Testis (tissue), 2 donors: Measurements from ENCODE around the gene AGBL4.

ENCODE experiments used
- POLR2A ChIP-seq: fragments of 450-650 bp; IDR thresholded peaks from one replicate; pipeline ENCODE4 v1.6.1; 2017; ENCODE audit warnings: antibody characterized with exemption, mild to moderate bottlenecking, moderate library complexity
- TF ChIP-seq, protein P1 (sequence below), 3 experiments: fragments of 450-650 bp in 2 of 3; fragments of 200-600 bp in 1 of 3; sonication (generic) in 1 of 3; IDR thresholded peaks; one replicate each; pipeline ENCODE4 v1.5.1; 2016 to 2019; ENCODE audit warnings: antibody characterized with exemption in 3 of 3, mild to moderate bottlenecking in 2 of 3, moderate library complexity in 1 of 3

- TF ChIP-seq, protein P1, sequence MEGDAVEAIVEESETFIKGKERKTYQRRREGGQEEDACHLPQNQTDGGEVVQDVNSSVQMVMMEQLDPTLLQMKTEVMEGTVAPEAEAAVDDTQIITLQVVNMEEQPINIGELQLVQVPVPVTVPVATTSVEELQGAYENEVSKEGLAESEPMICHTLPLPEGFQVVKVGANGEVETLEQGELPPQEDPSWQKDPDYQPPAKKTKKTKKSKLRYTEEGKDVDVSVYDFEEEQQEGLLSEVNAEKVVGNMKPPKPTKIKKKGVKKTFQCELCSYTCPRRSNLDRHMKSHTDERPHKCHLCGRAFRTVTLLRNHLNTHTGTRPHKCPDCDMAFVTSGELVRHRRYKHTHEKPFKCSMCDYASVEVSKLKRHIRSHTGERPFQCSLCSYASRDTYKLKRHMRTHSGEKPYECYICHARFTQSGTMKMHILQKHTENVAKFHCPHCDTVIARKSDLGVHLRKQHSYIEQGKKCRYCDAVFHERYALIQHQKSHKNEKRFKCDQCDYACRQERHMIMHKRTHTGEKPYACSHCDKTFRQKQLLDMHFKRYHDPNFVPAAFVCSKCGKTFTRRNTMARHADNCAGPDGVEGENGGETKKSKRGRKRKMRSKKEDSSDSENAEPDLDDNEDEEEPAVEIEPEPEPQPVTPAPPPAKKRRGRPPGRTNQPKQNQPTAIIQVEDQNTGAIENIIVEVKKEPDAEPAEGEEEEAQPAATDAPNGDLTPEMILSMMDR (IDR thresholded peaks at IDR 0.05): no peak
- TF ChIP-seq POLR2A: no peak
These were observed 497.1 kb downstream of the AGBL4 start for GRCh38 chr1:49526672-49527071.
